Measurements from ENCODE around the gene VWF.
A peak's percentile ranks its signal among the peaks of the same experiment; 100 is the strongest.
"Not testable (repeated sequence)": the region's sequence is repeated elsewhere in the genome, so short reads cannot be mapped to it uniquely, and the experiment has no call there.

Gene VWF

DNA sequence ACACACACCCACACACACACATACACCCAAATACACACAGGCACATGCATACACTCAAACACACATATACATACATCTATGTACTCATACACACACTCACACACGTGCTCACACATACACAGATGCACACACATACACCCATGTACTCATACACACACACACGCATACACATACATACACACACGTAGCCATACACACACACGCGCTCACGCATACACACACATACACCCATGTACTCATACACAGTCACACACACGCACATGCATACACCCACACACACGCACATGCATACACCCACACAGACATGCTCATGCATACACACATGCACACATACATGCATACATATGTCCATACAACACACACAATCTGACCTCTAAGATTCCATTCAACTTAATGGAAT is 91.7 kb downstream of the VWF start:
- DNase-seq: no peak

- no peak for DNase-seq
Observed at GRCh38 chr12:6031001-6031400, 93.5 kb downstream of the VWF start.

GRCh38 chr12:6030081-6030480 is 94.4 kb downstream of the VWF start:
- DNase-seq: no peak

DNA sequence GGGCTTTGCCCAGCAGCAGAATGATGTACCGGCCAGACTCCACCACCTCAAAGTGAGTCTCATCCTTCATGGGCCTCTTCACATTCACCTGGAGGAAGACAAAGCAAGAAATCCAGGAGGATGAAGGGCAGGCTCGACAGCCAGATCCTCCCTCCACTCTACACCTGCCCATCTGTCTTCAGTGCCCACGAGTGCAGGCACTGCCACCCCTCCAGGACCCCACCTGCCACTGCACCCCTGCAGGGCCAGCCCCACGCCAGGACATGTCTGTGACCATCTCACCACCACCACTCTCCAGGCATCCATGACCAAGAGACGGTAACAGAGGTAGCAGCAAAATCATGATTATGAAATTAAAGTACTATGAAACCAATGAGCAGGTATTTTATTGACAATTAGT is 95.1 kb downstream of the VWF start:
- DNase-seq: no peak

GRCh38 chr12:6026998-6027397 is 97.5 kb downstream of the VWF start:
- no peak for DNase-seq

GRCh38 chr12:6025703-6026298 is 98.7 kb downstream of the VWF start:
- DNase-seq: not testable (repeated sequence)

GRCh38 chr12:6024066-6024465 is 100.4 kb downstream of the VWF start:
- not testable (repeated sequence) for DNase-seq

DNA sequence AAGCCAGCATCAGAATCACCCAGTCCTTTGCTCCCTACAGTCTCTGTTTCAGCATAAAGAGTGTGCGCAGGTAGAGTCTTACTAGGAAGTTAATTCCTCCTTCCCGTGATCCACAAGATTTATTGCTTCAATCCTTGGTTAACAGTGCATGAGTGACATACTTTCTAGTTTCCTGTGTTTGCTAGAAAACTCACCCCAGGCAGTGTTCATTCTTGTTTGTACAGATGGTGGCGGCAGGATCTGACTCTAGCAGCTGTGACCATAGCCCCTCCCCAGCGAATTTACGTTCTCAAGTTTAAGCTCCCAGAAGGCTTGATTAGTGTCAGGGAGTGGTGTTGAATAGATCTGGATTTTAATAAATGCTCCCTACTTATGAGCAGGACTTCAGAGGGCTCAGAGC is 103.5 kb downstream of the VWF start:
- DNase-seq: no peak

DNA sequence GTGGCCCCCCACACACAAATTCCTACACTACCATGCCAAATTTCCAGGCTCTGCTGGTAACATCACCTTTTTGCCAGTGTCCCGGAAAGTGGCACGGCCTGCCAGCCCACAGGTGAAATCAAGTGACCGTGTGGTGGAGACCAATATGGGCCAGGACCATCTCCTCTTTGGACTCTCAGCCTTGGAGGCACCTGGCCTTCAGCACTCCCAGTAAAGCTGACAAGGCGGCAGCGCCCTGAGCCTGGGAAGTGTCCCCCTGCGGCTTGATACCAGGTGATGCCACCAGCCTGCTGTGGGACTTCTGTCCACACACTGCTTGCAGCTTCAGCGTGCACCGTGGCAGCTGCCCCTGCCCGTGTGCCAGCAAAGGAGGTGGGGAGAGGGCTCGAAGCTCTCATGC is 104.0 kb downstream of the VWF start:
- DNase-seq: not testable (repeated sequence)

DNA sequence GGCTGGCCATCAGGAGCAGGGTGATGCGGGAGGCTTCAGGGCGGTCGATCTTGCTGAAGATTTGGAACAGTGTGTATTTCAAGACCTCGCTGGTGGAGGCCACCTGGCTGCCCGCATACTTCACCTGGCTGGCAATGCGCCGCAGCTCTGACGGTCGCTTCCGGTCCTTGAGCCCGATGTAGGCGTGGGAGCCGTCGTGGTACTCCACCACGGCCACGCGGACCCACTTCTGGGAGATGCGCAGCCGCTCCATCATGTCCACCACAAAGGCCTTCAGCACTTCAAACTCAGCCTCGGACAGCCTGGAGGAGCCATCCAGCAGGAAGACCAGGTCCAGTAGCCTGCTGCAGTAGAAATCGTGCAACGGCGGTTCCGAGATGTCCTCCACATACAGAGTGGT is 105.2 kb downstream of the VWF start:
- not testable (repeated sequence) for DNase-seq

GRCh38 chr12:6018265-6018664 is 106.2 kb downstream of the VWF start:
- no peak for DNase-seq

GRCh38 chr12:6016756-6017155 is 107.7 kb downstream of the VWF start:
- DNase-seq: no peak

GRCh38 chr12:6016004-6016403 is 108.5 kb downstream of the VWF start:
- DNase-seq: not testable (repeated sequence)

GRCh38 chr12:6015271-6015670 is 109.2 kb downstream of the VWF start:
- not testable (repeated sequence) for DNase-seq

DNA sequence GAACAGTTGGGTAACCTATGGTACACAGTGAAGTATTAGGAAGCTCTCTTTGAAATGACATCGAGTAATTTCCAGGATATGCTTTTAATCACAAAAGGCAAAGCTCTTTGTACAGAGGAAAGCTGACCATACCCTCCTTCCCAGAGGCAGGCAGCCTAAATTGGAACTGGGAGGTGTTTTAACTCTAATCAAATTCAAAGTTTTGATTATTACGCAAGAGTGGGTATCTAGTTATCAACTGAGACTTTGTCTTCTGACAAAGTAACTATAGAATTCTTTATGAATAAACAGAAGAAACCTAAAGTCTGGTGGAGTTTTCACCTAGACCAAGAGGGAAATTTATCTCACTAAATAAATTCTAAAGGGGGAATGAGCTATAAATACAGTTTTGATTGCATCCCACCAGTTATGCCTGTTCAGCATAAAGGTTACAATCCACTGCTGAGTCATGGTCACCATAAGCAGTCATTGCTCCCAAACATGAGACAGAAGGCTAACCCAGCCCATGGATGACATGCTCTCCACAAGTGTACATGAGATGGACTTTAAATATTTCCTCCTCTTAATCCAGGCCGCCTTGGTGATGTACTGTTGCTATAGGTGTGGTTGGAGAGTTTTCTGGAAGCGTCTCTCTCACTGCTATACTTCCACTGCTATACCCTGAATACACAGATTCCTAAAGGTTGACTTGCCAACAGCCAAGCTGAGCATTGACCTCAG is 113.7 kb downstream of the VWF start:
- not testable (repeated sequence) for DNase-seq

- no peak for DNase-seq
Observed at GRCh38 chr12:5997260-5997659, 127.2 kb downstream of the VWF start.

DNA sequence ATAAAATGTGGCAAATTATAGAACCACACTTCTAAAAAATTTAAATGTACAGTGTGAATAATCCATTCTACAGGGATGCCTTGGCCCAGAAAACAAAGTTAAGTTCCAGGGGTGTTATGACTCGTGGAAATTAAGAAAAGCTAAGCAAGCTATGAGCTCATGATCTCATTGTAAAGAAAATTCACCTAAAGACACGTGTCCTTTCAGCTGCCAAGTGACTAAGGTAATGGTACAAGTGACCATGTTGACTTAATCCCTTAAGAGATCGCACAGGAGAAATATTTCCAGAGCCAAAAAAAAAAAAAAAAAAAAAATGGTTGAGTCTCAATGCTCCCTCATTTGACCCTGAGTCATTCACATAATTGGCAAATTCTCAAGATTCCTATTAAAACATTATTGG is 128.0 kb downstream of the VWF start:
- DNase-seq: no peak

DNA sequence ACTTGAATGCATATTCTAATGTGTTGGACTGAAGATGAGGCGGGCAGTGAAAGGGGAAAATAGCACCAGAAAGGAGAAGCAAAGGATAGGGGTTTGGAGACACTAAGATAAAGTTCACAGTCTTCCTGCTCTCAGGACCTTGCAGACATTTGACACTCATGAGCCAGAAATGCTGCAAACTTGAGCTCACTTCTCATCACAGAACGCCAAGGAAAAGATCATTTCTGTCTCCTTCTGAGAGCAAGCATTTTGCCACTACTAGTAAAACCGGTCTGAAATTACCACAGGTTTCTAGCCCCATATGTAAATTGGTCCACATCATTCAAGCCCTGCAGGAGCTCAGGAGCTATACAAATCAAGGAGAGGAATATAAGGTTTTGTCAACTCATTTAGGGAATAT is 134.8 kb downstream of the VWF start:
- no peak for DNase-seq

DNA sequence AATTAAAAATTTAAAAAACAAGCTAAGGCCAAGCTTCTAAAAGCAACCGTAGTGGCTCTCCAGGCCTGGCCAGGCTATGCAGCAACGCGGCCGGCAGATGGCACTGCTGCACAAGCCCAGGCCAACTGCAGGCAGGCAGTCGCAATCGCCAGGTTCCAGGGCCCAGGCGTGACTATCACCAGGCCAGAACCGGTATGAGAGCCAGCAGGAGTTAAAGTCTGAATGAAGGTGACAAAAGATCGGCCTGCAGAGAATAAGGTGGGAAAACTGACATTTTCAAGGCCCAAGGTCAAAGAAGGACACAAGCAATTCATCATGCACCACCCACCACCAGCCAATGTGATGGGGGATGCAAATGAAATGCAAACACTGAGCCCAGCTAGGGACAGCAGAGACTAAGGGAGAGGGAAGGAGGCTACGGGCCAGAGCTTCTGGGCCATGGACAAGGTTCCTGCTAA is 135.8 kb downstream of the VWF start:
- DNase-seq: peak; percentile 75 to 89 (median 86)

DNA sequence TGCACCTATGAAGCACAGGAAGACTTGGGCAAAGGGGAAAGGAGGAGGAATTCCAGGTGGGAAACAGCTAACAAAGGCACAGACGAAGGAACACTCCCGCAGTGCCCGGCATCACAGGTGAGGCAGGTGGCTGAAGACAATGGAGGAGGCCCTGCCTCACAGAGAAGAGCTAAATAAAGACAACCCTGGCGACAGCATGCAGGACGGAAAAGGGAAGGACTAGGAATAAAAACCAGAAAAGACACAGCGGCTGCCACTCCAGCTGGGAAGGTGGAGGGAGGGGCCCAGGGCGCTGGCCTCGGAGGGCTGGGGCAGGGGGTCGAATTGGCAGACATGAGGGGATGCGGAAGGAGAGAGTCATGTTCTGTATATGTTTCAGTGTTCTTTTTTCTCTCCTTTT is 136.4 kb downstream of the VWF start:
- no peak for DNase-seq

- DNase-seq: no peak
Observed at GRCh38 chr12:5987573-5987972, 136.9 kb downstream of the VWF start.

DNA sequence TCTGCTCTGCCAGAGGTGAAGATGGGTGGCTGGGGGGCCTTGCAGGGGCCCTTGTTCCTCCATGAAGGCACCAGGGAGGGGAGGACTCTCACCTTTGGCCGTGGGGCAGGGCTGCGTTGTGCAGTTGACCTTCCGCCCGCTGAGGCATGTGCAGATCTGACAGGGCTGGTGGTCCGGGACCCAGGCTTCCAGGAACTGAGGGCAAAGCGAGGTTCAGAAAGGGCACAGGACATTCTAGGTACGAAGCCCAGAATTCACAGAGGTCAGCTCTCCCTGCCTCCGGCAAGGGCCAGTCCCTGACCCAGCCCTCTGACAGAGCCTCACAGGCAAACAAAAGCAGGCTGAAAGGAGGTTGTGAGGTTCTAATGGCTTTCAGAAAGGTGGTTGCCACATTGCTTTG is 139.0 kb downstream of the VWF start:
- DNase-seq: no peak

DNA sequence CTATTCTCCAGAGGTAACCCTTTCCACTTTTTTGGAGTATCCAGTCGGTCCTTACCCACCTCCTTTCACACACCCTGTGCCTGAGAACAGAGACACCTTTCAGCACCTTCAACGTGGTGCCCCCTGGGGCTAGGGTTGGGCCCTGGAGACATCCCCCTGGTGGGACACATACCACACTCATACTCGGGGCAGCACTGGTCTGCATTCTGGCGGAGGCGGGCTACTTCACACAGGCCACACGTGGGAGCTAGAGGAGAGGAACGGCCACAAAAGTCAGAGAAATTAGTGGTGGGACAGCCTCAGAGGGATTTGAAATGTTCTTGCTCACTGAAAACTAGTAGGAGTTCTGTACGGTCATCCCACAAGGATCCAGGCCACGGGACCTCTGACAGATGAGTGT is 139.6 kb downstream of the VWF start:
- DNase-seq: no peak

GRCh38 chr12:5982106-5982505 is 142.4 kb downstream of the VWF start:
- DNase-seq: no peak

DNA sequence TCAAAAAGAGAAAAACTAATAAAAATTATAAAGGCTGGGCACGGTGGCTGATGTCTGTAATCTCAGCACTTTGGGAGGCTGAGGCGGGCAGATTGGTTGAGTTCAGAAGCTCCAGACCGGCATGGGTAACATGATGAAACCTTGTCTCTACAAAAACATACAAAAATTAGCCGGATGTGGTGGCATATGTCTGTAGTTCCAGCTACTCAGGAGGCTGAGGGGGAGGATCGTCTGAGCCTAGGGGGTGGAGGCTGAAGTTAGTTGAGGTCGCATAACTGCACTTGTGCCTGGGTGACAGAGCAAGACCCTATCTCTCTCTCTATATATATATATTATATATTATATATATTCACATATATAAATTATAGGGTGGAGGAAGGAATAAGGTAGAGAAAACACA is 146.9 kb downstream of the VWF start:
- no peak for DNase-seq

Data from suppressor macrophage (primary cell).